Colonic mucosa (tissue), 4 donors: ENCODE measurements around the gene MRPS10. TPM values are rescaled to one million over a fixed set of nuclear protein-coding genes. Genes with fewer than 3 reads are reported as not detected.

Source experiments
- DNase-seq: peaks from one replicate; pipeline ENCODE4 v3.0.0-alpha.2; 2020
- H3K27ac ChIP-seq: fragments of 200-600 bp; one replicate; pipeline ENCODE4 v1.8.0; 2021
- H3K27me3 ChIP-seq: fragments of 200-600 bp; one replicate; pipeline ENCODE4 v1.8.0; 2021
- H3K36me3 ChIP-seq: fragments of 200-600 bp; one replicate; pipeline ENCODE4 v1.8.0; 2021
- H3K4me1 ChIP-seq: fragments of 200-600 bp; one replicate; pipeline ENCODE4 v1.8.0; 2021; ENCODE audit warnings: mild to moderate bottlenecking
- H3K4me3 ChIP-seq: fragments of 200-600 bp; one replicate; pipeline ENCODE4 v1.8.0; 2021
- H3K9ac ChIP-seq, 2 donors: one replicate each; pipeline ENCODE4 v1.7.0; 2013; ENCODE audit warnings: control low read depth in 2 of 2, low read depth in 2 of 2, low read length in 2 of 2
- H3K9me3 ChIP-seq: fragments of 200-600 bp; one replicate; pipeline ENCODE4 v1.8.0; 2021
- intact Hi-C: fragments of 100-400 bp; cut with DNase I; formaldehyde crosslinking; loops from one replicate; pipeline ENCODE4 v1.14.1; 2022
- total RNA-seq, 2 donors: library from RNA; stranded (reverse); fragmentation: NEBNext Ultra II Directional in 1 of 2; extraction: Animal tissue kit (Norgen Biotek cat#: 25700) in 1 of 2; gene quantifications; one replicate each; pipeline ENCODE4 v1.2.1, GENCODE V29; 2021
- TF ChIP-seq, protein P1 (sequence below): fragments of 200-600 bp; IDR thresholded peaks from one replicate; pipeline ENCODE4 v1.8.0; 2022; ENCODE audit warnings: antibody characterized with exemption, mild to moderate bottlenecking
- donor health status: healthy.
- donor health status: DM: no; HTN: no; CAD: no.
- donor health status: DM: no; HTN: no; CAD: no.

The MRPS10 gene
- total RNA-seq, 2 donors from 2014 or later: 32.5 to 33.0 TPM

DNA sequence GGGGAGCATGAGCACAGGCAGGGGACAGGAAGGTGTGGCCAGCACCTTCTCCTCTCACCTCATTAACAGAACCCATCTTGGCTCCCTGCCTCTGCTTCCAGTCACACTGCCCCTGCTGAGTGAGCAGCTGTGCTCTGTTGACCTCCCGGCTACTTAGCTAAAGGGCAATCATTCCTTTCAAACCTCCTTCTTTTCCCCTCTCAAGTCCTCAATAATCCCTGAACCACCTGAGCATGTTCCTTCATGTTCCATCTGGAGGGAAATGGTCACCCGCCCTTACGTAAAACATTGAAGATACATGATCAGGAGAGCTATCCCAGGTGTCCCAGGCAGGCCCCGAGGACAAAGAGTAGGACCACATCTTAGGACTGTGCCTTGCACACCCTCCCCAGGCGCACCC is 21.7 kb upstream of the MRPS10 start:
- H3K4me3 ChIP-seq: no peak overlapping the region
- no peaks in the 10 kb centered on the region for H3K36me3 ChIP-seq
- no peaks in the 10 kb centered on the region for H3K4me1 ChIP-seq
- TF ChIP-seq, protein P1, sequence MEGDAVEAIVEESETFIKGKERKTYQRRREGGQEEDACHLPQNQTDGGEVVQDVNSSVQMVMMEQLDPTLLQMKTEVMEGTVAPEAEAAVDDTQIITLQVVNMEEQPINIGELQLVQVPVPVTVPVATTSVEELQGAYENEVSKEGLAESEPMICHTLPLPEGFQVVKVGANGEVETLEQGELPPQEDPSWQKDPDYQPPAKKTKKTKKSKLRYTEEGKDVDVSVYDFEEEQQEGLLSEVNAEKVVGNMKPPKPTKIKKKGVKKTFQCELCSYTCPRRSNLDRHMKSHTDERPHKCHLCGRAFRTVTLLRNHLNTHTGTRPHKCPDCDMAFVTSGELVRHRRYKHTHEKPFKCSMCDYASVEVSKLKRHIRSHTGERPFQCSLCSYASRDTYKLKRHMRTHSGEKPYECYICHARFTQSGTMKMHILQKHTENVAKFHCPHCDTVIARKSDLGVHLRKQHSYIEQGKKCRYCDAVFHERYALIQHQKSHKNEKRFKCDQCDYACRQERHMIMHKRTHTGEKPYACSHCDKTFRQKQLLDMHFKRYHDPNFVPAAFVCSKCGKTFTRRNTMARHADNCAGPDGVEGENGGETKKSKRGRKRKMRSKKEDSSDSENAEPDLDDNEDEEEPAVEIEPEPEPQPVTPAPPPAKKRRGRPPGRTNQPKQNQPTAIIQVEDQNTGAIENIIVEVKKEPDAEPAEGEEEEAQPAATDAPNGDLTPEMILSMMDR: no peak
- H3K9ac ChIP-seq: no peak overlapping the region
- no peaks in the 10 kb centered on the region for H3K27me3 ChIP-seq
- H3K9me3 ChIP-seq: no peaks in the 10 kb centered on the region
- intact Hi-C loops: no loop called here
- no peak overlapping the region for H3K27ac ChIP-seq
- no peak for DNase-seq

DNA sequence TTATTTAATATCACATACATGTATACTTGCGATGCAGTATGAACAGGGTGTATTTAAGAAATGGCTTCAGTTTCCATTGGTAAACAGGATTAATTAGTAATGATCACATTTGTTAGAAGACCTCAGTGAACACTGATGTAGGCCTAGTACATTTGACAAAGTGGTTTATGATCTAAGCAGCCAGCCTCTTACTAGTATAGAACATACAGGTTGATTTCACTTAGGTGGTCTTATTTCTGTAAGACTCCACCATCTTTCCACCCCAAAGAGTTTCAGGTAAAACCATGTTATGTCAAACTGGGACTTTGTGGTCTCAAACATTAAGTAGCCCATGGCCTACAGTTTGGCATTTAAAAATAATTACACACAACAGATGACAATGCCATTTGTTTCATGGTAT is 20.2 kb upstream of the MRPS10 start:
- Histone ChIP-seq H3K9ac (no peak overlapping the region), H3K27ac (no peak overlapping the region), H3K9me3 (no peaks in the 10 kb centered on the region), H3K4me3 (no peak overlapping the region), H3K27me3 (no peaks in the 10 kb centered on the region), H3K36me3 (no peaks in the 10 kb centered on the region), H3K4me1 (no peaks in the 10 kb centered on the region)
- intact Hi-C loops: no loop called here
- DNase-seq: no peak
- TF ChIP-seq, protein P1: no peak

DNA sequence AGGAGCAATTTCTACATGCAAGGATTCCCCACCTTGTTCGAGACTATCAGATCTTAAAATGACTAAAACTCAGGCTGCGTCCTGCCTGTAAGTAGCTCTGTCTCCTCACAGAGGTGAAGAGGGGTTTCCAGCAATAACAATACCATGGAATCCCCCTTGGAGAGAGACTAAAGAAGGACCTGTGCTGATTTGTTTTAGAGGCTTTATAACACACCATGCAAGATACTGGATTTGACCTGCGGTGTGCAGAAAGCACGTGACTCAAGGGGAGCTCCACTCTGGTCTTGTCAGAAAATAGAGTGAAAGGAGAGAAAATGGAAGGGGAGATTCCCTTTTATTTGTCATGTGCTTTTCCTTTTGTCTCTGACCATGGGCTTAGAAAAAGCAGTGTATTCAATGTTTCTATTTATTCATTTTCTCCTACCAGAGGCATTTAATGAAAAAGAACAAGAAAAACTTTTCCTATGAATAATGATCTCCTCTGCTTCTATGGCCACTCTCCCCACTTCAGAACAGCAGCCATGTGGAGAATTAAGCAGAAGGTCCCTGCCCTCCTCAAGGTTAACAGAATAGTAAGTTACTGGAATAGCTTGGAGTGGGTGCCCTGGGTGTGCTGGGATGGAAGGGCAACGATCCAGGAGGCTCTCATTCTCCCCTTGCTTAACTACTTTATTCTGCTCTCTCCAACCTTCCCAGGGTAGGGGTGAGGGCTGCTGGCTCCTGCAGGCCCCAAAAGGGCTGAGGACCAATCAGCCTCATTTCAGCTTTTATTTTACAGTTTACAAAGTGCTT is 19.2 kb upstream of the MRPS10 start:
- Histone ChIP-seq H3K27ac (no peak overlapping the region), H3K27me3 (no peaks in the 10 kb centered on the region), H3K9me3 (no peaks in the 10 kb centered on the region), H3K4me1 (no peaks in the 10 kb centered on the region), H3K9ac (no peak overlapping the region), H3K36me3 (no peaks in the 10 kb centered on the region), H3K4me3 (no peak overlapping the region)
- TF ChIP-seq, protein P1: no peak
- no peak for DNase-seq
- intact Hi-C loops: no loop called here

DNA sequence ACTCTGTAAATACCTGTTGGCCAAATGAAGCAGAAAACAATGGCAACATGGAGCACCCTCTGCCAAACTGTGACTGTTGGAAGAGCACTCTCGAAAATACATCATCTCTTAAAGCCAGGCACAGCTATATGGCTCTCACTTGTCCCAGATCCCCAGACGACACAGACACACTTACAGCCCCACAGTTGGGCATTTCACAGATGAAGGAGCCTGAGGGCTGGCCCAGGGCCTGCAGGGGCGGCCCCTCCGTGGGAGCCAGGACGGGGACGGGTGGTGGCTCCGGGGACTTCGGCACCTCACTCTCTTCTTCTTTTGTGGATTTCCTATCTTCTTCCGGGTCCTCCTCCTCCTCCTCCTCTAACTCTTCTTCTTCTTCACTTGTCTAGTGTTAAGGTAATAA is 18.4 kb upstream of the MRPS10 start:
- TF ChIP-seq, protein P1: no peak
- Histone ChIP-seq H3K27me3 (no peaks in the 10 kb centered on the region), H3K9ac (no peak overlapping the region), H3K9me3 (no peaks in the 10 kb centered on the region), H3K27ac (no peak overlapping the region), H3K4me1 (no peaks in the 10 kb centered on the region), H3K4me3 (no peak overlapping the region), H3K36me3 (no peaks in the 10 kb centered on the region)
- no peak for DNase-seq
- intact Hi-C loops: no loop called here

DNA sequence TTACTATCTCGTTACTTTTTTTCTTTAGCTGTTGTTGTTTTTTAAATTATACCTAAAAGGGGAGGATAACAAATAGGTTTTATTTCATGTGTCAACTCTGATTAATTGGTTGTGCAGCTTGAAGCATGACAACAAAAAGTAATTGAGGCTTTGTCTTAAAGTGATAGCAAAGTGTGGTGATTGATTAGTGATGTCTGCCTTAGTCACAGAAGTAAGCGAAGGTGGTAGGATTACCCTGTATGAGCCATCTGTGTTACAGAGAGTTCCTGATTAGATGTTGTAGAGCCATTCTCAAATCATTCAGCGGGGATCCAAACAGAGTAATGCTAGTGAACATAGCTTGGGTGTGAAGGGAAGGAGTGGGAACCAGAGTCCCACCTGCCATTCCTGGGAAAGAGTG is 14.4 kb upstream of the MRPS10 start:
- TF ChIP-seq, protein P1: no peak
- no peaks in the 10 kb centered on the region for H3K4me1 ChIP-seq
- H3K27ac ChIP-seq: no peak overlapping the region
- intact Hi-C loops: no loop called here
- H3K27me3 ChIP-seq: no peaks in the 10 kb centered on the region
- H3K4me3 ChIP-seq: no peak overlapping the region
- H3K36me3 ChIP-seq: no peaks in the 10 kb centered on the region
- no peaks in the 10 kb centered on the region for H3K9me3 ChIP-seq
- no peak for DNase-seq
- no peak overlapping the region for H3K9ac ChIP-seq
